Motor neuron (in vitro differentiated cells): ENCODE measurements around the gene SHKBP1. TPM values are rescaled to one million over a fixed set of nuclear protein-coding genes. Genes with fewer than 3 reads are reported as not detected.
"Not testable (repeated sequence)": the region's sequence is repeated elsewhere in the genome, so short reads cannot be mapped to it uniquely, and the experiment has no call there.

ENCODE experiments used
- ATAC-seq, 8 experiments: fragments of 200-7000 bp; cut with Tn5 transposase; replicated peaks in 6 of 8; 2 replicates each; pipeline ENCODE4 v1.8.0; 2021; ENCODE audit warnings: mild to moderate bottlenecking in 8 of 8, moderate library complexity in 8 of 8
- H3K27ac ChIP-seq, 2 donors: fragments of 250-450 bp; sonication (Bioruptor Pico); 2 replicates each; pipeline ENCODE4 v1.9.0; 2021; ENCODE audit warnings: antibody characterized with exemption in 2 of 2, mild to moderate bottlenecking in 2 of 2, moderate library complexity in 1 of 2
- H3K4me1 ChIP-seq, 2 donors: fragments of 250-450 bp; sonication (Bioruptor Pico); replicated peaks in 1 of 2; 2 replicates each; pipeline ENCODE4 v1.6.1; 2021; ENCODE audit warnings: antibody characterized with exemption in 2 of 2, mild to moderate bottlenecking in 2 of 2, moderate library complexity in 1 of 2
- H3K4me3 ChIP-seq, 5 donors: fragments of 250-450 bp; sonication (Bioruptor Pico); 2 replicates each; pipeline ENCODE4 v1.9.0; 2021; ENCODE audit warnings: antibody characterized with exemption in 5 of 5, mild to moderate bottlenecking in 5 of 5, moderate library complexity in 4 of 5
- WGBS, 10 experiments: fragments of 450-650 bp; shearing (Covaris generic); methylation state at CpG; one replicate each; pipeline ENCODE4 v1.0.0; 2022; 5-methylcytosine and 5-hydroxymethylcytosine counted together
- in situ Hi-C, 9 experiments: fragments of 400-800 bp; cut with MboI; loops; one replicate each; pipeline ENCODE4 v1.15.0; 2021; ENCODE audit warnings: low sequenced_read_pairs in 9 of 9, low pct_unique_long_range_greater_than_20kb in 2 of 9; ENCODE audit not compliant: unreplicated experiment in 9 of 9
- total RNA-seq, 8 experiments: library from RNA; unstranded; fragments of 300-600 nt; gene quantifications; 2 replicates each; pipeline versions ENCODE4 v1.2.3 to v1.2.4, GENCODE V29; 2022

The SHKBP1 gene
- total RNA-seq, 8 experiments from 2014 or later = 10.0 to 37.1 (median 21.2) TPM

DNA sequence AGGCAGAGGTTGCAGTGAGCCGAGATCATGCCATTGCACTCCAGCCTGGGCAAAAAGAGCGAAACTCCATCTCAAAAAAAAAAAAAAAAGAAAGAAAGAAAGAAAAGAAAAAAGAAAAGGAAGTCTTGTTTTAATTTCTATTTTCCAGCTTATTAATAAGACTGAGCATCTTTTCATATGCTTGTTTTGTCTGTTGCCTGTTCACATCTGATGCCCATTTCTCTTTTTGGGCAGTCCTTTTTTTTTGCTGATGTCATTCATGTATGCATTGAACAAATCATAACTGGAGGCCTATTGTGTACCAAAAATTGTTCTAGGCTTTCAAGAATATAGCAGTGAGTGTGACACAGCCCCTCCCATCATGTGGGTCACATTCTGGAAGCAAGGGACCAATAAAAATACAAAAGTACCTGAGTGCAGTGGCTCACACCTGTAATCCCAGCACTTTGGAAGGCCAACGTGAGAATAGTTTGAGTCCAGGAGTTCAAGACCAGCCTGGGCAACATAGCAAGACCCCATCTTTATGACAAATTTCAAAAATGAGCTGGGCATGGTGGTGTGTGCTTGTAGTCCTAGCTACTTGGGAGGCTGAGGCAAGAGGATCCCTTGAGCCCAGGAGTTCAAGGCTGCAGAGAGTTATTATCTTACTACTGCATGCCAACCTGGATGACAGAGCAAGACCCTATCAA lies 30.4 kb upstream of the SHKBP1 start:
- H3K4me3 ChIP-seq, ATAC-seq, H3K27ac ChIP-seq, H3K4me1 ChIP-seq, in situ Hi-C loops: not testable (repeated sequence)
- 38 to 100% (median 68%) methylated on average over 2 to 3 of the region's 3 CpGs; no CpG with 5 or more reads in 1 of the 10 experiments for WGBS, 10 experiments

- H3K4me3 ChIP-seq, H3K4me1 ChIP-seq, in situ Hi-C loops, ATAC-seq, H3K27ac ChIP-seq: not testable (repeated sequence)
- WGBS, 10 experiments = 80% methylated on average over 1 of the region's 4 CpGs; no CpG with 5 or more reads in 8 of the 10 experiments
Measured at GRCh38 chr19:40547190-40547589, 29.5 kb upstream of the SHKBP1 start.

DNA sequence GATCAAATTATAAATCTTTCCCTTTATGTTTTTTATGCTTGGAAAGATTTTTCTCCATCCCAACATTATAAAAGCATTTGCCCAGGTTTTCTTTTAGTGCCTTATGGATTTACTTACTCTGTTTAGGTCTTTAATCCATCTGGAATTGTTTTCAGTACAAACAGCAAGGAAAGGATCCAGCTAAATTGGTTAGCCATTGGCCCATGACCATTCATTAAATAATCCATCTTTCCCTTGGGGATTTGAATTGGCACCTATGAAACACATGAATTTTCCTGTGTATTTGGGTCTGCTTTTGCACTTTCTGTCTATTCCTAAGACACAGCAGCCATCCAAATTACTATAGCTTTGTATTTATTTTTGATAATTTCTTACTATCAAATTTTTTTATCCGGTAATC lies 28.8 kb upstream of the SHKBP1 start:
- Histone ChIP-seq H3K4me1 (peaks cover 0 to 3% of the 10 kb centered on the region in 2 donors), H3K27ac (no peak overlapping the region), H3K4me3 (no peak overlapping the region)
- in situ Hi-C loops = no loop called here
- ATAC-seq = no peak
- 0 to 100% (median 85%) methylated on average over 1 of the region's 1 CpG; no CpG with 5 or more reads in 4 of the 10 experiments for WGBS, 10 experiments

DNA sequence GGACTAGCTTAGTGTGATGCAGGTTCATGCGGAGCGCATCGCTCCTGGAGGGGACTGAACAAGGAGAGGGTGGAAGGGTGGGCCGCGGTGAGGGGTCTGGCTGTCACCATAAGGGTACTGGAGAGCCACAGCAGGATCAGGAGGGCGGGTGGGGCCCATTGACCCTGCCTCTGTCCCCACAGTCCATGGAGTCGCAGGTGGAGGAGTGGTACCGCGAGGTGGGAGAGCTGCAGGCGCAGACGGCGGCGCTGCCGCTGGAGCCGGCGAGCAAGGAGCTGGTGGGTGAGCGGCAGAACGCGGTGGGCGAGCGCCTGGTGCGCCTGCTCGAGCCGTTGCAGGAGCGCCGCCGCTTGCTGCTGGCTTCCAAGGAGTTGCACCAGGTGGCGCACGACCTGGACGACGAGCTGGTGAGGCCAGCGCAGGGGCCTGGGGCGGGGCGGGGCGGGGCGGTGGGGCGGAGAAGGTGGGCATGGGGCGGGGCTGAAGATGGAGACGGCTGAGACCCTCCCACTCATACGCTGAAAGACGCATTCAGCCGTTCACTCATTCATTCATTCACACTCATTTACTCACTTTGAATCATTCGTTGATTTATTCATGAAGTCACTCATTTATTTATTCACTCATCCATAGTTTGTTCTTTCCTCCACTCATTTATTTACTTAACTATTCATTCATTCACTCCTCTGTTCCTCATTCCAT lies 27.5 kb upstream of the SHKBP1 start:
- 0 to 52% (median 9%) methylated on average over 1 to 6 of the region's 43 CpGs for WGBS, 10 experiments
- H3K4me3 ChIP-seq = peak overlapping the region in 4 of 5 donors; percentile 4 to 21 (median 11)
- peaks cover 0 to 3% of the 10 kb centered on the region in 2 donors for H3K4me1 ChIP-seq
- H3K27ac ChIP-seq = no peak overlapping the region
- in situ Hi-C loops = no loop called here
- peak; percentile 16 to 99 (median 96) for ATAC-seq

DNA sequence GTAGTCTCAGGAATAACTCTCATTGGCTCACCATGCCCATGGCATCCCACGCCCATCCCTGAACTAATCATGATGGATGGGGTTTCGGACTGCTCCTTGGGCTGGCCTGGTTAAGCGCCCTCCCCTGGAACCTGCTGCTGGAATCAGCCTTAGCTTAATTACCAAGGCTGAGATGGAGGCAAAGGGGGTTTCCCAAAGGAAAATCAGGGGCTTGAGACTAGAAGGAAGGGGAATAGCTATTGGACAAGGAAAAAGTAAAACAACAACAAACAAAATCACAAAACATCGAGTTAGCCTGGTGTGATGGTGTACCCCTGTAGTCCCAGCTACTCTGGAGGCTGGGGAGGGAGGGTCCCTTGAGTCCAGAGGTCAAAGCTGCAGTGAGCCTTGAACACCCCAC lies 25.7 kb upstream of the SHKBP1 start:
- 53 to 80% (median 61%) methylated on average over 1 to 4 of the region's 4 CpGs; no CpG with 5 or more reads in 5 of the 10 experiments for WGBS, 10 experiments
- in situ Hi-C loops = no loop called here

DNA sequence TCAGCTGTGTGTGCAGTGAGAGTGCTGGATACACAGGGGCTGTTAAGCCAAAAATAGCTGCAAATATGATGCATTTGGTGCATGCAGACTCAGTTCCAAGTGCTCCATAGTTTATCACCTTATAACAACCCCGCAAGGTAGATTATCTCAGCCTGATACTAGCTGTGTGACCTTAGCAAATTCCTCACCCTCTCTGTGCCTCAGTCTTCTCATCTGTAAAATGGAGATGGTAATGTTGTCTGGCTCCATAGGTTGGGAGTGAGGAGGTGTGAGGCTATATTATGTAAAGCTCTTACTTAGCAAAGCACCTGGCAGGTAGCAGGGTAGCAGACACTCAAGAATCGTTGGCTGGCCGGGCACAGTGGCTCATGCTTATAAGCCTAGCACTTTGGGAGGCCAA lies 23.8 kb upstream of the SHKBP1 start:
- in situ Hi-C loops = no loop called here
- WGBS, 10 experiments = 43 to 100% (median 86%) methylated on average over 1 to 3 of the region's 3 CpGs; no CpG with 5 or more reads in 5 of the 10 experiments

More for the DNA sequence above, 25.7 kb upstream of the SHKBP1 start:
- Histone ChIP-seq H3K4me3 (no peak overlapping the region), H3K27ac (no peak overlapping the region), H3K4me1 (peaks cover 0 to 3% of the 10 kb centered on the region in 2 donors)
- no peak for ATAC-seq

DNA sequence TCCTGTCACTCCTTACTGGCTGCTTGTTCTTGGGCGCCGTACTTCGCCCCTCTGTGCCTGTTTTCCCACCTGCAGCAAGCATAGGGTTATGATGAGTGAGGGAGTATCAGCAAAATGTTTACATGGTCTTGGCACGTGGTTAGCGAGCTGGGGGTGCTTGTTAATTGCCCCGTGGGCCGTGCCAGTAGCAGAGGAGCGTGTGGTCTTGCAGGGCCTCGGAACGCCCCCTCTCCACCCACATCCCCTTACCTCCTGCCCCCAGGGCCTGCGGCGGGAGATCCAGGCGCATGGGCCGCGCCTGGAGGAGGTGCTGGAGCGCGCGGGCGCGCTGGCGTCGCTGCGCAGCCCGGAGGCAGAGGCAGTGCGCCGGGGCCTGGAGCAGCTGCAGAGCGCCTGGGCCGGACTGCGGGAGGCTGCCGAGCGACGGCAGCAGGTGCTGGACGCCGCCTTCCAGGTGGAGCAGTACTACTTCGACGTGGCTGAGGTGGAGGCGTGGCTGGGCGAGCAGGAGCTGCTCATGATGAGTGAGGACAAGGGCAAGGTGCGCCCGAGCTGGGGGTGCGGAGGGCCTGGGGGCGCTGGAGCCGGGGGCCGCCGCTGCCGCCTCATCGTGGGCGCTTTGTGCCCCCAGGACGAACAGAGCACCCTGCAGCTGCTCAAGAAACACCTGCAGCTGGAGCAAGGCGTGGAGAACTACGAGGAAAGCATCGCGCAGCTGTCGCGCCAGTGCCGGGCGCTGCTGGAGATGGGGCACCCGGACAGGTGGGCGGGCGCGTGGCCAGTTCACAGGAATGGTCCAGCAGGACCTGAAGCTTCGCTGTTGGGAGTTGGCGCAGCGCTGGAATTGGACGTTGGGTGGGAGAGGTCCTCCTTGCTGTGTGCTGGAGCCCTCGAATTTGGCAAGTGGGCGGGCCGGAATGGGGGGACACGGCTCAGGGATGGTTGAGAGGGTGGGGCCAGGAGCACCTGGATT lies 22.5 kb upstream of the SHKBP1 start:
- Histone ChIP-seq H3K4me1 (peaks cover 0 to 3% of the 10 kb centered on the region in 2 donors), H3K4me3 (no peak overlapping the region), H3K27ac (no peak overlapping the region)
- WGBS, 10 experiments = 0 to 69% (median 20%) methylated on average over 1 to 14 of the region's 69 CpGs; no CpG with 5 or more reads in 5 of the 10 experiments
- peak in 2 of 8 experiments; percentile 20 to 29 for ATAC-seq
- in situ Hi-C loops = no loop called here

More for the DNA sequence above, 23.8 kb upstream of the SHKBP1 start:
- Histone ChIP-seq H3K4me1 (peaks cover 0 to 3% of the 10 kb centered on the region in 2 donors), H3K27ac (no peak overlapping the region), H3K4me3 (no peak overlapping the region)
- no peak for ATAC-seq

GRCh38 chr19:40555978-40556689 lies 20.5 kb upstream of the SHKBP1 start:
- 18 to 80% (median 49%) methylated on average over 1 to 9 of the region's 17 CpGs; no CpG with 5 or more reads in 5 of the 10 experiments for WGBS, 10 experiments
- Histone ChIP-seq H3K27ac (no peak overlapping the region), H3K4me3 (no peak overlapping the region), H3K4me1 (no peaks in the 10 kb centered on the region)
- no peak for ATAC-seq
- in situ Hi-C loops = no loop called here

GRCh38 chr19:40556953-40557530 lies 19.6 kb upstream of the SHKBP1 start:
- Histone ChIP-seq H3K27ac (no peak overlapping the region), H3K4me1 (no peaks in the 10 kb centered on the region), H3K4me3 (no peak overlapping the region)
- in situ Hi-C loops = no loop called here
- ATAC-seq = no peak
- WGBS, 10 experiments = 36 to 100% (median 83%) methylated on average over 1 to 10 of the region's 24 CpGs; no CpG with 5 or more reads in 4 of the 10 experiments

- in situ Hi-C loops = no loop called here
- Histone ChIP-seq H3K27ac (no peak overlapping the region), H3K4me1 (no peaks in the 10 kb centered on the region), H3K4me3 (no peak overlapping the region)
- WGBS, 10 experiments = 65 to 100% (median 79%) methylated on average over 1 to 3 of the region's 3 CpGs; no CpG with 5 or more reads in 1 of the 10 experiments
- no peak for ATAC-seq
Measured at GRCh38 chr19:40559394-40559793, 17.3 kb upstream of the SHKBP1 start.

- no peak for ATAC-seq
- Histone ChIP-seq H3K4me3 (no peak overlapping the region), H3K4me1 (no peaks in the 10 kb centered on the region), H3K27ac (no peak overlapping the region)
- in situ Hi-C loops = no loop called here
- WGBS, 10 experiments = 13 to 70% (median 51%) methylated on average over 4 to 14 of the region's 20 CpGs; no CpG with 5 or more reads in 7 of the 10 experiments
Measured at GRCh38 chr19:40560092-40560507, 16.6 kb upstream of the SHKBP1 start.

GRCh38 chr19:40561947-40562346 lies 14.7 kb upstream of the SHKBP1 start:
- Histone ChIP-seq H3K4me3 (no peak overlapping the region), H3K4me1 (no peaks in the 10 kb centered on the region), H3K27ac (no peak overlapping the region)
- 17 to 100% (median 38%) methylated on average over 1 to 3 of the region's 4 CpGs; no CpG with 5 or more reads in 3 of the 10 experiments for WGBS, 10 experiments
- no peak for ATAC-seq
- in situ Hi-C loops = no loop called here
